K562 (cell line): ENCODE measurements around the gene PDE4A. TPM values are rescaled to one million over a fixed set of nuclear protein-coding genes. Genes with fewer than 3 reads are reported as not detected.

Experiments used
- ATAC-seq: fragments of 200-7000 bp; cut with Tn5 transposase; 3 replicates; pipeline ENCODE4 v1.9.1; 2020; ENCODE audit warnings: moderate library complexity
- BruUV-seq: library from RNA; stranded (reverse); fragments of 400-500 nt; replicated peaks from 2 replicates; lab custom pipeline; 2021; lab: Mats Ljungman, UMichigan
- CTCF ChIA-PET: fragments of 300-600 bp; formaldehyde crosslinking; extraction: SDS; loops from one replicate; lab custom pipeline; 2021; ENCODE audit warnings: low intra/inter-chr PET ratio; lab: Yijun Ruan, JAX
- POLR2A ChIA-PET: fragments of 300-600, 350-650 bp; sonication (Branson Sonifier 250); formaldehyde crosslinking; extraction: SDS; loops from one replicate; lab custom pipeline; 2021; ENCODE audit warnings: antibody characterized with exemption, inconsistent platforms; lab: Yijun Ruan, JAX
- DNase-seq, 4 experiments: peaks; one replicate each; pipeline versions ENCODE4 v3.0.0 to v3.0.0-alpha.2; 2011 to 2018; ENCODE audit warnings: low spot score in 3 of 4, mixed read lengths in 3 of 4; ENCODE audit errors: extremely low read depth in 1 of 4
- FAIRE-seq: peaks from 2 replicates; lab custom pipeline; 2011; peaks lifted over from hg19 to GRCh38; lab: Jason Lieb, UNC
- H2AFZ ChIP-seq: 2 replicates; pipeline ENCODE4 v1.6.0; 2011; ENCODE audit warnings: low read depth, low read length, control low read depth, inconsistent platforms
- H3K27ac ChIP-seq: fragments of 200-600 bp; 3 replicates; pipeline ENCODE4 v1.8.0; 2011; ENCODE audit warnings: low read depth, mild to moderate bottlenecking, control low read depth, inconsistent platforms, low read length, moderate library complexity, mixed read lengths; ENCODE audit errors: extremely low read depth
- H3K27me3 ChIP-seq, 2 experiments: fragments of 300-600 bp in 1 of 2; 2 replicates in 1 of 2; 3 replicates in 1 of 2; pipeline versions ENCODE4 v1.6.0 to v1.8.0; 2011; ENCODE audit warnings: inconsistent platforms in 2 of 2, low read length in 2 of 2, mild to moderate bottlenecking in 1 of 2, mixed read lengths in 1 of 2, moderate library complexity in 1 of 2; ENCODE audit not compliant: control insufficient read depth in 2 of 2, insufficient read depth in 2 of 2
- H3K36me3 ChIP-seq: fragments of 300-600 bp; 3 replicates; pipeline ENCODE4 v1.8.0; 2011; ENCODE audit warnings: mild to moderate bottlenecking, low read length, inconsistent platforms; ENCODE audit not compliant: control insufficient read depth, insufficient read depth
- H3K4me1 ChIP-seq, 2 experiments: fragments of 200-600 bp in 1 of 2; replicated peaks in 1 of 2; 2 replicates in 1 of 2; 3 replicates in 1 of 2; pipeline versions ENCODE4 v1.5.1 to v1.8.0; 2011; ENCODE audit warnings: inconsistent platforms in 2 of 2, low read length in 2 of 2, mild to moderate bottlenecking in 1 of 2, mixed read lengths in 1 of 2, moderate library complexity in 1 of 2; ENCODE audit not compliant: control insufficient read depth in 2 of 2, insufficient read depth in 2 of 2
- H3K4me2 ChIP-seq: 2 replicates; pipeline ENCODE4 v1.6.1; 2011; ENCODE audit warnings: low read length, control low read depth, inconsistent platforms, mixed read lengths; ENCODE audit not compliant: insufficient read depth
- H3K4me3 ChIP-seq: fragments of 200-600 bp; sonication (generic), shearing (Covaris generic); 2 replicates; pipeline ENCODE4 v1.5.1; 2016; ENCODE audit warnings: control low read depth, inconsistent platforms
- H3K79me2 ChIP-seq: fragments of 200-600 bp; 3 replicates; pipeline ENCODE4 v1.8.0; 2011; ENCODE audit warnings: low read length, inconsistent platforms; ENCODE audit not compliant: control insufficient read depth, insufficient read depth
- H3K9ac ChIP-seq, 2 experiments: 2 replicates each; pipeline versions ENCODE4 v1.6.0 to v1.6.1; 2011; ENCODE audit warnings: low read depth in 2 of 2, low read length in 2 of 2, control low read depth in 1 of 2, inconsistent platforms in 1 of 2, mild to moderate bottlenecking in 1 of 2, mixed read lengths in 1 of 2; ENCODE audit not compliant: insufficient read depth in 1 of 2
- H3K9me1 ChIP-seq: one replicate; pipeline ENCODE4 v1.6.0; 2011; ENCODE audit warnings: inconsistent platforms, mild to moderate bottlenecking, low read length, moderate library complexity; ENCODE audit not compliant: control insufficient read depth, insufficient read depth
- H3K9me3 ChIP-seq: replicated peaks from 2 replicates; pipeline ENCODE4 v1.5.1; 2011; ENCODE audit warnings: low read depth, low read length, inconsistent platforms; ENCODE audit not compliant: control insufficient read depth, insufficient read depth
- H4K20me1 ChIP-seq: replicated peaks from 2 replicates; pipeline ENCODE4 v1.6.1; 2011; ENCODE audit warnings: low read length, inconsistent platforms, mixed read lengths; ENCODE audit not compliant: control insufficient read depth, insufficient read depth
- ATF4 ChIP-seq: fragments of 450-650 bp; formaldehyde crosslinking; IDR thresholded peaks from 2 replicates; pipeline ENCODE4 v1.4.0; 2022; ENCODE audit warnings: mild to moderate bottlenecking, moderate library complexity
- BCL6 ChIP-seq: fragments of 250-450 bp; sonication (Bioruptor Pico); IDR thresholded peaks from 2 replicates; pipeline ENCODE4 v1.4.0; 2020
- CEBPG ChIP-seq, 3 experiments: fragments of 200-800 bp in 1 of 3; sonication (Bioruptor generic) in 1 of 3; sonication (generic) in 1 of 3; formaldehyde crosslinking in 1 of 3; IDR thresholded peaks in 2 of 3; conservative IDR thresholded peaks in 1 of 3; 2 replicates each; pipeline versions ENCODE4 v1.6.1 to v1.8.0; 2016 to 2022; ENCODE audit warnings: missing compliant biosample characterization in 2 of 3, missing genetic modification characterization in 2 of 3, mild to moderate bottlenecking in 1 of 3, missing genetic modification reagents in 1 of 3
- CGGBP1 ChIP-seq: fragments of 250-450 bp; sonication (Bioruptor Pico); IDR thresholded peaks from 2 replicates; pipeline ENCODE4 v1.9.0; 2021; ENCODE audit warnings: mild to moderate bottlenecking
- DMBX1 ChIP-seq: fragments of 250-450 bp; sonication (Bioruptor Pico); IDR thresholded peaks from 2 replicates; pipeline ENCODE4 v1.8.0; 2022; ENCODE audit warnings: inconsistent platforms, mild to moderate bottlenecking, moderate library complexity, borderline replicate concordance
- IFI16 ChIP-seq: fragments of 250-450 bp; sonication (Bioruptor Pico); IDR thresholded peaks from 2 replicates; pipeline ENCODE4 v2.1.2; 2022; ENCODE audit warnings: mild to moderate bottlenecking, inconsistent platforms
- ILF3 ChIP-seq: fragments of 450-650 bp; IDR thresholded peaks from 2 replicates; pipeline ENCODE4 v1.6.1; 2018; ENCODE audit warnings: antibody characterized with exemption, mild to moderate bottlenecking, moderate library complexity, borderline replicate concordance
- RB1 ChIP-seq: fragments of 450-650 bp; IDR thresholded peaks from 2 replicates; pipeline ENCODE4 v1.6.1; 2017; ENCODE audit warnings: low read depth, mild to moderate bottlenecking
- RBM34 ChIP-seq: fragments of 200-400 bp; formaldehyde crosslinking; IDR thresholded peaks from 2 replicates; pipeline ENCODE4 v1.6.1; 2018; ENCODE audit warnings: low read length, borderline replicate concordance; ENCODE audit not compliant: insufficient read depth
- RERE ChIP-seq: sonication (generic); formaldehyde crosslinking; IDR thresholded peaks from 2 replicates; pipeline ENCODE4 v1.8.0; 2023; ENCODE audit warnings: missing genetic modification reagents, mild to moderate bottlenecking, borderline replicate concordance
- RHOXF2B ChIP-seq: fragments of 250-450 bp; sonication (Bioruptor Pico); conservative IDR thresholded peaks from 2 replicates; pipeline ENCODE4 v1.5.1; 2021
- RNF2 ChIP-seq: sonication (generic); IDR thresholded peaks from 2 replicates; pipeline ENCODE4 v1.6.1; 2016
- SUPT5H ChIP-seq: fragments of 450-650 bp; IDR thresholded peaks from 2 replicates; pipeline ENCODE4 v1.6.1; 2016
- ZNF12 ChIP-seq: sonication (generic); formaldehyde crosslinking; IDR thresholded peaks from 2 replicates; pipeline ENCODE4 v1.4.0; 2020; ENCODE audit warnings: mild to moderate bottlenecking, missing genetic modification reagents
- ZNF436 ChIP-seq: fragments of 250-450, 450-650 bp; sonication (Bioruptor Pico); formaldehyde crosslinking; IDR thresholded peaks from 2 replicates; pipeline ENCODE4 v1.7.0; 2020; ENCODE audit warnings: mild to moderate bottlenecking
- ZNF445 ChIP-seq: fragments of 250-450 bp; sonication (Bioruptor Pico); IDR thresholded peaks from 2 replicates; pipeline ENCODE4 v1.4.0; 2020; ENCODE audit warnings: low read depth, mild to moderate bottlenecking, moderate library complexity
- ZNF79 ChIP-seq: fragments of 250-450 bp; sonication (Bioruptor Pico); IDR thresholded peaks from 2 replicates; pipeline ENCODE4 v1.4.0; 2020; ENCODE audit warnings: low read depth, mild to moderate bottlenecking, moderate library complexity
- WGBS: fragments of 100-300 bp; shearing (Covaris generic); methylation state at CpG from one replicate; pipeline ENCODE4 v1.1.6; 2016; ENCODE audit warnings: low coverage, mixed read lengths; ENCODE audit not compliant: insufficient coverage; ENCODE audit errors: missing lambda C conversion rate; 5-methylcytosine and 5-hydroxymethylcytosine counted together
- in situ Hi-C: fragments of 300-500 bp; cut with MboI; formaldehyde crosslinking; loops from 4 replicates; pipeline ENCODE4 v1.15.0; 2018; ENCODE audit warnings: inconsistent platforms, mixed read lengths
- intact Hi-C: fragments of 100-400 bp; cut with micrococcal nuclease; formaldehyde crosslinking; loops from 2 replicates; pipeline ENCODE4 v1.14.2; 2022
- polyA plus RNA-seq, 8 experiments: library from polyadenylated mRNA; depleted of rRNA in 4 of 8; stranded (reverse) in 5 of 8; unstranded in 3 of 8; fragments of >200 nt; fragmentation: Nextera tagmentation in 2 of 8; fragmentation: Illumina TruSeq in 1 of 8; extraction: Ambion mirVana in 2 of 8; extraction: Trizol in 1 of 8; gene quantifications; 2 replicates each; pipeline versions ENCODE4 v1.2.1 to v1.2.3, GENCODE V29; 2011 to 2014; ENCODE audit warnings: inconsistent platforms in 1 of 8, missing spikeins in 1 of 8
- total RNA-seq, 7 experiments: library from RNA; depleted of rRNA in 6 of 7; stranded (reverse); fragments of >200 nt in 6 of 7; fragmentation: Illumina TruSeq in 2 of 7; extraction: Trizol in 2 of 7; gene quantifications; 2 replicates each; pipeline versions ENCODE4 v1.2.1 to v1.2.3, GENCODE V29; 2011 to 2021; ENCODE audit warnings: low replicate concordance in 1 of 7

PDE4A gene
- total and polyA plus RNA-seq, 9 of the 15 experiments (the other 6 are each of a cell fraction or from before 2014, with no cell fraction given): 0.66 to 26.9 (median 4.6) TPM

- intact Hi-C loops: no loop called here
- Histone ChIP-seq H2AFZ (no peak overlapping the region), H4K20me1 (no peaks in the 10 kb centered on the region; the same call in 1 of the 2 replicates), H3K27ac (no peak overlapping the region), H3K4me1 (peaks cover 30 to 67% of the 10 kb centered on the region in 2 experiments; a peak in 4 of 5 replicates), H3K79me2 (peaks cover 73% of the 10 kb centered on the region), H3K27me3 (no peaks in the 10 kb centered on the region), H3K9me3 (no peaks in the 10 kb centered on the region), H3K36me3 (peaks cover 8% of the 10 kb centered on the region; the same call in 1 of the 3 replicates), H3K9me1 (no peaks in the 10 kb centered on the region), H3K4me2 (no peak overlapping the region), H3K9ac (no peak overlapping the region), H3K4me3 (no peak overlapping the region)
- ChIA-PET POLR2A (interaction anchor here (0.6 to 2.0 kb wide), 3 partner anchors 11 to 50 kb away, joined by 3 to 6 read pairs (median 3); no protein-coding TSS in a partner anchor), CTCF (no interaction called here)
- no TSS peak for BruUV-seq
- in situ Hi-C loops: no loop called here
- FAIRE-seq (no peak), ATAC-seq (no peak), DNase-seq (no peak)
- 73% methylated on average over 3 of the region's 5 CpGs for WGBS
- TF ChIP-seq ATF4 (CRISPR knock-in tag) (no peak), SUPT5H (no peak), RB1 (no peak), RNF2 (no peak), IFI16 (no peak), ZNF445 (no peak), ZNF436 (CRISPR knock-in tag) (no peak), RHOXF2B (CRISPR knock-in tag) (no peak), CEBPG (CRISPR knock-in tag; IDR thresholded peaks at IDR 0.05) (no peak), CEBPG (tag; conservative IDR thresholded peaks at IDR 0.05 in 1 of 2, IDR thresholded peaks at IDR 0.05 in 1 of 2) (no peak), CGGBP1 (CRISPR knock-in tag) (no peak), ZNF12 (CRISPR knock-in tag) (no peak), RERE (no peak), BCL6 (CRISPR knock-in tag) (no peak), RBM34 (no peak), ILF3 (no peak), DMBX1 (CRISPR knock-in tag) (no peak), ZNF79 (CRISPR knock-in tag) (no peak)
Measured at GRCh38 chr19:10428996-10429381, 8.7 kb downstream of the PDE4A start.
